GM18909 (cell line): ENCODE results near the gene OSBP2.
"Not testable (repeated sequence)": the region's sequence is repeated elsewhere in the genome, so short reads cannot be mapped to it uniquely, and the experiment has no call there.

Experiments
- ATAC-seq: cut with Tn5 transposase; IDR thresholded peaks from one replicate; pipeline ENCODE4 v1.9.1; 2021; ENCODE audit warnings: mild to moderate bottlenecking; ENCODE audit not compliant: unreplicated experiment, poor library complexity

Gene OSBP2

DNA sequence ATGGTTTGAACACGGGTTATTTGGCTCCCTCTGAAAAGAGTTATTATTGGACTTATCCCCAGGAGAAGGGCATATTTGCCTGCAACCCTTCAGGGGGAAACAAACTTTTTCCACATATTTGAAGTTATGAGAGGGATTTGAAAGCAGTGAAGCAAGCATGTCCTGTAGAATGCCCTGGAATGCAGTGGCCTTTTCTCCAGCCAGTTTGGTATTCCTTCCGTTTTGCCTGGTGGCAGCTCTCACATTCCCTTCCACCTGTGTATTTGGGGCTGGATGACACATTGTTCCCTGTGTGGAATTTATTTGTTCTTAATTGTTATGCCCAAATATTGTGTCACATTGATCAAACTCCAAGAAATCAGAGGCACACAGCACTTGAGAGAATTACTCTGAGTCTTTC, 59.0 kb downstream of the OSBP2 start:
- ATAC-seq = no peak

- ATAC-seq = no peak
Observed at GRCh38 chr22:30754521-30754920, 59.8 kb downstream of the OSBP2 start.

DNA sequence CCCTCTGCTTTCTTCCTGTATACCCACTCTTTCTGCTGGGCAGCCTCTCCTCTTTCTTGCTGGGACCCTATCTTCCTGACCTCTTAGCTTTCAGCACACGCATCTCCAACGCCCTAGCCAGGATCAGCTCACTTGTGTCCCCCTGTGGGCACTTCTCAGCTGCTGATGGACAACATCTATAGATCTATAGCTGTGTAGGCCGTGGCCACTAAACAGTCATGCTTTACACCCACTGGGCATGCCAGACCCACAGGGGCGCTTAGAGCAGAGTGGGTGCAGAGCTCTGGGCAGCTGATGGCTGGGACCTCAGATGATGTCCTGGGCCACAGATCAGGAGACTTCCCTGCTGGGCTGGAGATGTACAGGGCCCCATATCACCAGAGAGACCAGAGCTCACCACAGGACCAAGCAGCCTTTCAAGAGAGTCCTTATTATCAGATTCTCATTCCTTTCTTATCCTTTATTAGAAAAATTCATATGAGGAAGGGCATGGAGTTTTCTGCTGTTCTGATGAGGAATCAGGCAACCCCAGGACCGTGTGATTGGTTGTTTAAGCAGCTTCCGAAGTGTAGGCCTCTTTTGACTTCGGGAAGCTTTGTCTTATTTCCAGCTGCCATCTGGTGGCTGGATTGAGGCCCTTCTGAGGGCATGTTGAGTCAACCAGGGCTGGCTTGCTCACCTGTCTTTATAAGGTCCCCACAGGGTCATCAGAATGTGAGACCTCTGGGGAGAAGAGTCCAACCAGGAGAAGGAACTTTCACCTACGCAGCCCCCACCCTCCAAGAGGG, 60.5 kb downstream of the OSBP2 start:
- ATAC-seq = no peak

DNA sequence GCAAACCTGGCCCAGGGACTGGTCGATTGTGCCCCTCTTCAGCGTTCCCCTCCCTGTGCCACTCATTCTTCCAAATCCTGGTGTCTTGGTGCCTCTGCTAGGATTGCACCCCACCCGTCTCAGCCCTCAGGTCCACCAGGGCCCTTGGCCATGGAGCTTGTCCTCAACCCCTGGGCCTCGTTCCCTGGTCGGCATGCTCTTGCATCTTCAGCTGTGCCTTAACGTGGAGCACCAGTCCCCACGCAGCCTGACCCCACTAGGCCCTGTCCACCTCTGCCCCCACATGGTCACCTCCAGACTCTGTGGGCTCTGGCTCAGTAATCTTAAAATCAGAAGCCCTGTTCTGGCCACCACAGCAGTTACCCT, 61.1 kb downstream of the OSBP2 start:
- no peak for ATAC-seq

DNA sequence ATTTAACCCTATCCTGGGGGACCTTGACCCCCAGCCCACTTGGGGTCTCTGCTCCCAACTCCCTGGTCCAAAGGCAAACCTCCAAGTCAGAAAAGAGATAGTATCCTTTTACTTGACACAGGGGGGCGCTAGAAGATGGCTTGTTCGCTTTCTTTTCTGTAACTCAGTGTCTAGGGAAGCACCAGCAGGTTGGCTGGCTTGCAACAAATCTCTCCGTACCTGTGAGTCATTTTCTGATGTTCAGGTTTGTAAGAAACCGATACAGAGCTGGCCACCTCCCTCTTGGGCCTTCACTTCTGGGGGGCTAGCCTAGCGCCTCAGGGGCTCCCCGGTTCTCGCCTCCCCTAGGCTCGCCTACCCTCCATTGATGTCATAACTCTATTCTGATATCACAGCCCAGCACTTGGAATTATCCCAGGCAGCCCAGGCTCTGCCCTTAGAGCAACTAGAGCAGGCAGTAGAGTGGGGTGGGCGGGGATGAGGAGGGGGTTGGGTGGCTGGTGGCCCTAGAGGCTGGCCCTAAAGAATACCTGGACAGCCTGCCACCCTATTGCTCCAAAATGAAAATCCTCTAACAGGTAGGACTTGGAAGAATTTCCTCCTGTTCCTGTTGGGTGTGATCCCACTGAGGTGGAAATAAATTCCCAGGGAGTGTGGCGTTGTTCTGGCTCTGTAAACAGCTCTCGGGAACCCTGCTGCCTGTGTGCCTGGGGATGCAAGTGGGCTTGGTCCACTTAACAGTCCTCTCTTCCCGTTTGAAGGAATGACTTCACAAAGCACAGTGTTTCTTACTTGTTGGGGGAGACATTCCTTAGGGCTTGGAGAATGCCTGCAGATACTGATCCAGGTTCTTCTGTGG, 69.4 kb downstream of the OSBP2 start:
- ATAC-seq = no peak

- no peak for ATAC-seq
Observed at GRCh38 chr22:30767661-30768060, 73.0 kb downstream of the OSBP2 start.

GRCh38 chr22:30770716-30771115, 76.0 kb downstream of the OSBP2 start:
- no peak for ATAC-seq

DNA sequence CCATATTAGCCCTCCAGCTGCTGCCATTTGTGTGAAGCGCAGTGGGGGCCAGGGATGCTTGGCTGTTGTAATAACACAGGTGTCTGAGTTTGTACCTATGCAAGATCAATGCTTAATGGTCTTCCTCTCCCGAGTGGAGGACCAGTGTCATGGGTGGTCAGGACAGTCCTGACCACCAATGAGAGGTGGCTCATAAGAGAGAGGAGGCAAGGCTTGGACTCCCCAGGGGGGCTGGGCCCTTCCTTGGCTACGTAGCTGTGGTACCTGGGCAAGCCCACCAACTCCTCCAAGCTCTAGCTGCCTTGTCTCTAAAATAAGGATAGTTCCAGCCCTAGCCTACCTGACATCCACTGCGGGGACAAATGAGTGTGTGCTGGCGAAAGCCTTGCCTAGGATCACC, 79.2 kb downstream of the OSBP2 start:
- no peak for ATAC-seq

- no peak for ATAC-seq
Observed at GRCh38 chr22:30774566-30774965, 79.9 kb downstream of the OSBP2 start.

DNA sequence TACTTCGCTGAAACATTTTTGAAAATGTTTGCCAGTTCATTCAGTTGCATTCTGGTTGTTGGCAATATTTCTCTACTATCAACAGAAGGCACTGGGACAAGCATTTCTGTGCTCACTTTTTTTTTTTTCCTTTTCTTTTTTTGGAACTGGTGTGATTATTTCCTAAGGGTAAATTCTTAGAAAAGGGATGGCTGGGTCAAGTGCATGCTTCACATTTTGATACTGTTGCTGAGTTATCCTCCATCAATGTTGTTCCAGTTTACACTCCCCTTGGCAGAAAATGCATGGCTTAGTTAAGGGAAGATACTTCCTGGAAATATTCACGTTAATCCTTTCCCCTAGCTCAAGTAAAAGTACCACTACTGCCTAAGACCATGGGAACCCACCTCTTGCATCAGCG, 81.8 kb downstream of the OSBP2 start:
- ATAC-seq = no peak

GRCh38 chr22:30777146-30777545, 82.5 kb downstream of the OSBP2 start:
- ATAC-seq = not testable (repeated sequence)

- ATAC-seq = no peak
Observed at GRCh38 chr22:30777587-30777986, 82.9 kb downstream of the OSBP2 start.

- no peak for ATAC-seq
Observed at GRCh38 chr22:30778261-30778660, 83.6 kb downstream of the OSBP2 start.

DNA sequence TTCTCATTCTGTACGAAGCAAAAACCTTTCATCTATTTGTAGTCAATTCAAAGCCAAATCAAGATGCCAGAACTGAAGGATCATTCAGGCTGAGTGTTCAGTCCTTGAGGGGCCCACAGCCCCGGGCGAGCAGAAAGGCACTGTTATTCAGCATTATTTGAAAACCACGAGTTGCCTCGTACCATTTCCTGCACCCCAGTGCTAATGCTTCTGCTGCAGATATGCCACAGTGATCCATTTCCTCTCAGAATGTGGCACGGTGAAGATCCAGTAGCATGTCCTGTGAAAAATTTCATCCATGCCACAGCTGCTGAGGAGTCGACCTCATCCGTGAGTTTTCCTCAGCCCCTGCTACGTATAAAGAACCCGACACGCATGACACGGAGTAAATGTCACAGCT, 85.4 kb downstream of the OSBP2 start:
- no peak for ATAC-seq

DNA sequence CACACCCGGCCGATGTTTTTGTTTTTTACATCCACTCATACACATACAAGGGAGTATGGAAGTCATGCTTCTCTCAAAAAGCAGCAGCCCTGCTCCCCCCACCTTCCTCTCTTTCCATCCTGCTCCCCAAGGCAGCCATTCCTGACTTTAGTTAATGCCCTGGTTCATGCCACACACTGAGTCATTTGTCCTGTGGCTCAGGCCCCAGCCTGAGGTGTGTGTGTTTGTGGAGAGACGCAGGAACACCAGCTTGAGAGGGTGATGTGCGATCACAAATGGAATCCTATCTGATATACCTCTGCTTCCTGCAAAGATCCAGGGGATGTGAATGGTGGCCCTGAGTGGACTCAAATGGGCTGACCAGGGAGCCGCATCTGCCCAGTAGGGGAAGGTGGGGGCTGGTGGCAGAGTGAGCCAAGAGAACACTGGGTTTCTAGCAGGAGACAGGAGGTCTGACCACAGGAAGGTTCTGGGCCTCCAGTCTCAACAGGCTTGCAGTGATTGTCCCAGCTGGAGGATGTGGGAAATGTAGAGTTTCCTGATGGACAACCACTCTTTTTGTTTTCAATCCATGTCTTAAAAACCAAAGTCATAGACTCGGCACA, 86.7 kb downstream of the OSBP2 start:
- no peak for ATAC-seq

DNA sequence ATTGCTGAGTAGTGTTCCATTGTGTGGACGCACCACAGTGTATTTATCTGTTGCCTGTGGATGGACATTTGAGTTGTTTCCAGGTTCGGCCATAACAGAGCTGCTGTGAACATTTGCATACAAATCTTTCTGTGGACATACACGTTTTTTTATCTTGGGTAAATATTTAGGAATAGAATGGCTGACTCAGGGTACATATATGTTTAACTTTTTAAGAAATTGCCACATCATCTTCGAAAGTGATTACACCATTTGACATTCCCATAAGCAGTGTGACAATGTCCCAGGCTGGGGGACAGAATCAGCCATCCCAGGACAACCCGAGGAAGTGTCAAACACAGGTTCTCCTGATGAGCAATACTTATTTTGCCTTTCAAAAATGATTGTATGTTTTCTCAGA, 87.9 kb downstream of the OSBP2 start:
- no peak for ATAC-seq

GRCh38 chr22:30783021-30783420, 88.3 kb downstream of the OSBP2 start:
- ATAC-seq = no peak

DNA sequence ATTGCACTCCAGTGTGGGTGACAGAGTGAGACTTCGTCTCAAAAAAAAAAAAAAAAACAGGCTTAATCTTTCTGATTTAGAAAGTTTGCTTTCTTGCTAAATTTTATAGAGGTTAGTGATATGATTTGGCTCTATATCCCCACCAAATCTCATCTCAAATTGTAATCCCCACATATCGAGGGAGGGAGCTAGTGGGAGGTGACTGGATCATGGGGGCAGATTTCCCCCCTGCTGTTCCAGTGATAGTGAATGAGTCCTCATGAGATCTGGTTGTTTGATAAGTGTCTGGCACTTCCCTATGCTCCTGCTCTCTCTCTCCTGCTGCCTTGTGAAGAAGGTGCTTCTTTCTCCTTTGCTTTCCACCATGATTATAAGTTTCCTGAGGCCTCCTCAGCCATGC, 90.9 kb downstream of the OSBP2 start:
- no peak for ATAC-seq

DNA sequence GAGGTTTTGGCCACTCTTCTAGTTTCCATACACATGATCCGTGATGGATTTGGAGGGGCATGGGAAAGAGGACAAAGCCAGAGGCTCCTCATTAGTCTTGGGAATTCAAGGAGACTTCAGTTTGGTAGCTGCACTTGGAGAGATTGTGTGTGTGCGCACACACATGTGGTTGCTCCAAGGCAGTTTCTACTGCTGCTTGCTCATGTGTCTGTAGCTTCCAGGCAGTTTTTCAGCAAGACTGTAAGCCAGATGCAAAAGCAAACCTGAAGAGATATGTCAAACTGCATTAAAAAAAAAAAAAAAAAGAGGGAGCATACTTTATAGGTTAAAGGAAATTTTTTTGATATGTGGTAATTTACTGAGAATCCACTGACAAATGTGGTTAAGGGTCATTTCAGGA, 95.7 kb downstream of the OSBP2 start:
- ATAC-seq = no peak

- no peak for ATAC-seq
Observed at GRCh38 chr22:30792456-30792855, 97.8 kb downstream of the OSBP2 start.

- no peak for ATAC-seq
Observed at GRCh38 chr22:30795118-30795517, 100.4 kb downstream of the OSBP2 start.
